ENCODE measurements around the gene DLGAP5.

Gene DLGAP5

GRCh38 chr14:55114720-55115119 is 76.7 kb downstream of the DLGAP5 start:
- no peak for DNase-seq (ENCODE audit: low read depth, low spot score)

GRCh38 chr14:55111122-55111708 is 80.2 kb downstream of the DLGAP5 start:
- DNase-seq (ENCODE audit: low read depth, low spot score) = no peak

- no peak for DNase-seq (ENCODE audit: low read depth, low spot score)
Observed at GRCh38 chr14:55109836-55110235, 81.5 kb downstream of the DLGAP5 start.

- DNase-seq (ENCODE audit: low read depth, low spot score) = peak; percentile 95
Observed at GRCh38 chr14:55107766-55108554, 83.4 kb downstream of the DLGAP5 start.

- DNase-seq (ENCODE audit: low read depth, low spot score) = no peak
Observed at GRCh38 chr14:55105991-55106390, 85.4 kb downstream of the DLGAP5 start.

GRCh38 chr14:55103971-55104954 is 87.1 kb downstream of the DLGAP5 start:
- no peak for DNase-seq (ENCODE audit: low read depth, low spot score)

- DNase-seq (ENCODE audit: low read depth, low spot score) = peak; percentile 79
Observed at GRCh38 chr14:55103005-55103640, 88.3 kb downstream of the DLGAP5 start.

GRCh38 chr14:55102141-55102621 is 89.2 kb downstream of the DLGAP5 start:
- peak; percentile 90 for DNase-seq (ENCODE audit: low read depth, low spot score)

- no peak for DNase-seq (ENCODE audit: low read depth, low spot score)
Observed at GRCh38 chr14:55101698-55102097, 89.7 kb downstream of the DLGAP5 start.

- DNase-seq (ENCODE audit: low read depth, low spot score) = no peak
Observed at GRCh38 chr14:55099756-55100155, 91.6 kb downstream of the DLGAP5 start.

GRCh38 chr14:55098561-55098898 is 92.9 kb downstream of the DLGAP5 start:
- no peak for DNase-seq (ENCODE audit: low read depth, low spot score)

Data from smooth muscle cell of the brain vasculature (primary cell).